ENCODE data around the gene GP1BB. TPM values are rescaled to one million over a fixed set of nuclear protein-coding genes. Genes with fewer than 3 reads are reported as not detected.
A peak's percentile ranks its signal among the peaks of the same experiment; 100 is the strongest.

Gene GP1BB
- total and polyA plus RNA-seq, 12 donors = 5.3 to 56.1 (median 9.5) TPM; not detected in 6

- Histone ChIP-seq H3K4me3 (peak overlapping the region in 4 of 10 donors; percentile 1 to 25 (median 13)), H3K9me3 (no peaks in the 10 kb centered on the region), H3K27ac (no peak overlapping the region), H3K4me1 (peaks cover 0 to 24% (median 6%) of the 10 kb centered on the region in 9 donors), H3K27me3 (peaks cover 0 to 8% (median 0%) of the 10 kb centered on the region in 7 donors), H3K36me3 (no peaks in the 10 kb centered on the region)
- 66% methylated on average over 9 of the region's 9 CpGs for WGBS, 2 donors
- intact Hi-C loops (cut with DNase I) = loop anchor here in 1 of 10 donors (2.0 kb wide), 1 partner anchor 18 kb away; no protein-coding TSS in a partner anchor
- ATAC-seq (no peak), DNase-seq (no peak)
- no peak for TF ChIP-seq CTCF (IDR thresholded peaks at IDR 0.05)
Observed at GRCh38 chr22:19691007-19691720, 32.2 kb upstream of the GP1BB start.

GRCh38 chr22:19691721-19692341 is 31.5 kb upstream of the GP1BB start:
- H3K4me3 ChIP-seq = peak overlapping the region in 4 of 10 donors; percentile 1 to 25 (median 13)
- no peaks in the 10 kb centered on the region for H3K9me3 ChIP-seq
- ATAC-seq (peak in 4 of 8 donors; percentile 42 to 84 (median 53)), DNase-seq (no peak)
- 37 to 42% methylated on average over 19 of the region's 19 CpGs for WGBS, 2 donors
- no peak overlapping the region for H3K27ac ChIP-seq
- intact Hi-C loops (cut with DNase I) = loop anchor here in 1 of 10 donors (2.0 kb wide), 1 partner anchor 17 kb away; no protein-coding TSS in a partner anchor
- H3K36me3 ChIP-seq = no peaks in the 10 kb centered on the region
- TF ChIP-seq CTCF (IDR thresholded peaks at IDR 0.05) = no peak
- H3K27me3 ChIP-seq = peaks cover 0 to 8% (median 0%) of the 10 kb centered on the region in 7 donors
- H3K4me1 ChIP-seq = peaks cover 0 to 24% (median 6%) of the 10 kb centered on the region in 9 donors

- intact Hi-C loops (cut with DNase I) = no loop called here
- H3K4me3 ChIP-seq = no peak overlapping the region
- H3K27me3 ChIP-seq = peaks cover 0 to 8% (median 0%) of the 10 kb centered on the region in 7 donors
- H3K9me3 ChIP-seq = no peaks in the 10 kb centered on the region
- H3K4me1 ChIP-seq = peaks cover 0 to 19% (median 6%) of the 10 kb centered on the region in 9 donors
- H3K27ac ChIP-seq = no peak overlapping the region
- ATAC-seq = no peak
- TF ChIP-seq CTCF (IDR thresholded peaks at IDR 0.05) = no peak
- no peak for DNase-seq
- 94 to 95% methylated on average over 14 of the region's 14 CpGs for WGBS, 2 donors
- no peaks in the 10 kb centered on the region for H3K36me3 ChIP-seq
Observed at GRCh38 chr22:19693581-19693980, 29.8 kb upstream of the GP1BB start.

- peaks cover 0 to 8% (median 0%) of the 10 kb centered on the region in 7 donors for H3K27me3 ChIP-seq
- DNase-seq = no peak
- H3K9me3 ChIP-seq = no peaks in the 10 kb centered on the region
- H3K4me1 ChIP-seq = peaks cover 0 to 19% (median 6%) of the 10 kb centered on the region in 9 donors
- no peak for TF ChIP-seq CTCF (IDR thresholded peaks at IDR 0.05)
- 90 to 93% methylated on average over 12 of the region's 12 CpGs for WGBS, 2 donors
- no peak for ATAC-seq
- H3K4me3 ChIP-seq = no peak overlapping the region
- H3K27ac ChIP-seq = no peak overlapping the region
- H3K36me3 ChIP-seq = no peaks in the 10 kb centered on the region
- intact Hi-C loops (cut with DNase I) = no loop called here
Observed at GRCh38 chr22:19693981-19694670, 29.2 kb upstream of the GP1BB start.
